ENCODE data around the gene DCLK1.

- TF ChIP-seq, protein P1, sequence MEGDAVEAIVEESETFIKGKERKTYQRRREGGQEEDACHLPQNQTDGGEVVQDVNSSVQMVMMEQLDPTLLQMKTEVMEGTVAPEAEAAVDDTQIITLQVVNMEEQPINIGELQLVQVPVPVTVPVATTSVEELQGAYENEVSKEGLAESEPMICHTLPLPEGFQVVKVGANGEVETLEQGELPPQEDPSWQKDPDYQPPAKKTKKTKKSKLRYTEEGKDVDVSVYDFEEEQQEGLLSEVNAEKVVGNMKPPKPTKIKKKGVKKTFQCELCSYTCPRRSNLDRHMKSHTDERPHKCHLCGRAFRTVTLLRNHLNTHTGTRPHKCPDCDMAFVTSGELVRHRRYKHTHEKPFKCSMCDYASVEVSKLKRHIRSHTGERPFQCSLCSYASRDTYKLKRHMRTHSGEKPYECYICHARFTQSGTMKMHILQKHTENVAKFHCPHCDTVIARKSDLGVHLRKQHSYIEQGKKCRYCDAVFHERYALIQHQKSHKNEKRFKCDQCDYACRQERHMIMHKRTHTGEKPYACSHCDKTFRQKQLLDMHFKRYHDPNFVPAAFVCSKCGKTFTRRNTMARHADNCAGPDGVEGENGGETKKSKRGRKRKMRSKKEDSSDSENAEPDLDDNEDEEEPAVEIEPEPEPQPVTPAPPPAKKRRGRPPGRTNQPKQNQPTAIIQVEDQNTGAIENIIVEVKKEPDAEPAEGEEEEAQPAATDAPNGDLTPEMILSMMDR (IDR thresholded peaks at IDR 0.05) = no peak
- no peak for TF ChIP-seq POLR2A (IDR thresholded peaks at IDR 0.05)
Observed at GRCh38 chr13:36126491-36126890, 4.7 kb downstream of the DCLK1 start.

All from suprapubic skin (tissue), 3 donors.